K562 (cell line): Measurements from ENCODE around the gene MPIG6B. TPM values are rescaled to one million over a fixed set of nuclear protein-coding genes. Genes with fewer than 3 reads are reported as not detected.

Experiments
- CHD4 ChIP-seq: fragments of 200-600 bp; sonication (generic); IDR thresholded peaks from 3 replicates; pipeline ENCODE4 v1.6.1; 2012; ENCODE audit warnings: low read depth, mild to moderate bottlenecking, mixed read lengths, low read length, inconsistent platforms; ENCODE audit not compliant: insufficient read depth, insufficient replicate concordance, poor library complexity, severe bottlenecking
- CTCF ChIP-seq, 3 experiments: IDR thresholded peaks in 2 of 3; conservative IDR thresholded peaks in 1 of 3; 2 replicates each; pipeline ENCODE4 v1.5.1; 2011 to 2012; ENCODE audit warnings: low read length in 3 of 3, mild to moderate bottlenecking in 3 of 3, control low read depth in 2 of 3, improper control_type of control experiment in 1 of 3, inconsistent platforms in 1 of 3, low read depth in 1 of 3, mixed read lengths in 1 of 3, moderate library complexity in 1 of 3; ENCODE audit not compliant: insufficient read depth in 2 of 3
- HMG20B ChIP-seq: fragments of 250-450 bp; sonication (Bioruptor Pico); IDR thresholded peaks from 2 replicates; pipeline ENCODE4 v1.5.0; 2021; ENCODE audit warnings: mild to moderate bottlenecking
- HMGXB4 ChIP-seq: sonication (generic); formaldehyde crosslinking; IDR thresholded peaks from 2 replicates; pipeline ENCODE4 v1.8.1; 2023; ENCODE audit warnings: mild to moderate bottlenecking, missing genetic modification reagents
- MYBL2 ChIP-seq, 2 experiments: fragments of 450-650 bp in 1 of 2; sonication (generic) in 1 of 2; formaldehyde crosslinking in 1 of 2; IDR thresholded peaks; 2 replicates each; pipeline versions ENCODE4 v1.6.1 to v1.8.1; 2017 to 2022; ENCODE audit warnings: borderline replicate concordance in 1 of 2, inconsistent platforms in 1 of 2, low read depth in 1 of 2, mild to moderate bottlenecking in 1 of 2, missing genetic modification reagents in 1 of 2, moderate library complexity in 1 of 2
- NR0B1 ChIP-seq: fragments of 450-650 bp; IDR thresholded peaks from one replicate; pipeline ENCODE4 v1.6.1; 2018; ENCODE audit warnings: mild to moderate bottlenecking, moderate library complexity; ENCODE audit not compliant: partially characterized antibody
- POLR2AphosphoS2 ChIP-seq: IDR thresholded peaks from 2 replicates; pipeline ENCODE4 v1.6.1; 2012; ENCODE audit warnings: low read length, improper control_type of control experiment
- RERE ChIP-seq: sonication (generic); formaldehyde crosslinking; IDR thresholded peaks from 2 replicates; pipeline ENCODE4 v1.8.0; 2023; ENCODE audit warnings: missing genetic modification reagents, mild to moderate bottlenecking, borderline replicate concordance
- SNIP1 ChIP-seq: fragments of 450-650 bp; IDR thresholded peaks from 2 replicates; pipeline ENCODE4 v1.7.1; 2017; ENCODE audit warnings: low read depth, mild to moderate bottlenecking
- TGIF2 ChIP-seq: sonication (generic); formaldehyde crosslinking; IDR thresholded peaks from 2 replicates; pipeline ENCODE4 v1.8.1; 2022; ENCODE audit warnings: mild to moderate bottlenecking, missing genetic modification reagents, moderate library complexity
- XRCC4 ChIP-seq: IDR thresholded peaks from one replicate; pipeline ENCODE4 v1.6.1; 2011; ENCODE audit not compliant: insufficient read depth, insufficient read length; ENCODE audit errors: extremely low read depth
- ZBTB5 ChIP-seq: fragments of 450-650 bp; IDR thresholded peaks from 2 replicates; pipeline ENCODE4 v1.6.1; 2017; ENCODE audit warnings: antibody characterized with exemption
- ZFP36 ChIP-seq: fragments of 150-350 bp; IDR thresholded peaks from 2 replicates; pipeline ENCODE4 v1.6.1; 2018; ENCODE audit warnings: low read length, low read depth; ENCODE audit not compliant: partially characterized antibody
- polyA plus RNA-seq, 8 experiments: library from polyadenylated mRNA; depleted of rRNA in 4 of 8; stranded (reverse) in 5 of 8; unstranded in 3 of 8; fragments of >200 nt; fragmentation: Nextera tagmentation in 2 of 8; fragmentation: Illumina TruSeq in 1 of 8; extraction: Ambion mirVana in 2 of 8; extraction: Trizol in 1 of 8; gene quantifications; 2 replicates each; pipeline versions ENCODE4 v1.2.1 to v1.2.3, GENCODE V29; 2011 to 2014; ENCODE audit warnings: inconsistent platforms in 1 of 8, missing spikeins in 1 of 8
- total RNA-seq, 7 experiments: library from RNA; depleted of rRNA in 6 of 7; stranded (reverse); fragments of >200 nt in 6 of 7; fragmentation: Illumina TruSeq in 2 of 7; extraction: Trizol in 2 of 7; gene quantifications; 2 replicates each; pipeline versions ENCODE4 v1.2.1 to v1.2.3, GENCODE V29; 2011 to 2021; ENCODE audit warnings: low replicate concordance in 1 of 7

MPIG6B gene
- total and polyA plus RNA-seq, 9 of the 15 experiments (the other 6 are each of a cell fraction or from before 2014, with no cell fraction given) = 0.11 to 1.2 (median 0.28) TPM; not detected in 1

- TF ChIP-seq MYBL2 (IDR thresholded peaks at IDR 0.05; ENCODE audit: low read depth) (no peak), MYBL2 (CRISPR knock-in tag; IDR thresholded peaks at IDR 0.05; ENCODE audit: borderline replicate concordance) (no peak), RERE (no peak), CHD4 (peak; percentile 86), ZBTB5 (no peak), NR0B1 (no peak), ZFP36 (no peak), HMG20B (peak; percentile 99), XRCC4 (no peak), SNIP1 (no peak), CTCF (IDR thresholded peaks at IDR 0.05 in 2 of 3, conservative IDR thresholded peaks at IDR 0.05 in 1 of 3; ENCODE audit: insufficient read depth in 2 of 3, low read depth in 1 of 3, low read length in 3 of 3) (peak in 2 of 3 experiments; percentile 20 to 26; a peak in 4 of 6 replicates), HMGXB4 (CRISPR knock-in tag) (peak; percentile 8; the same call in 1 of the 2 replicates), POLR2AphosphoS2 (peak; percentile 100), TGIF2 (no peak)
Measured at GRCh38 chr6:31729979-31730630, 6.9 kb downstream of the MPIG6B start (continued).
